H1 (cell line): Measurements from ENCODE around the gene MARS1. TPM values are rescaled to one million over a fixed set of nuclear protein-coding genes. Genes with fewer than 3 reads are reported as not detected.

Experiments
- CTCF ChIA-PET: fragments of 300-600 bp; sonication (Branson Sonifier 250); formaldehyde crosslinking; loops from one replicate; lab custom pipeline; 2021; ENCODE audit not compliant: partially characterized antibody; lab: Charles Lee
- POLR2A ChIA-PET: fragments of 300-600 bp; sonication (Branson Sonifier 250); formaldehyde crosslinking; loops from one replicate; lab custom pipeline; 2021; ENCODE audit warnings: inconsistent platforms; ENCODE audit not compliant: partially characterized antibody; lab: Charles Lee
- DNase-seq, 2 experiments: peaks; one replicate each; pipeline versions ENCODE4 v3.0.0 to v3.0.0-alpha.2; 2010 to 2022; ENCODE audit warnings: low spot score in 2 of 2, low read depth in 1 of 2, mixed read lengths in 1 of 2
- FAIRE-seq: peaks from 2 replicates; lab custom pipeline; 2011; peaks lifted over from hg19 to GRCh38; lab: Jason Lieb, UNC
- H2AFZ ChIP-seq: 2 replicates; pipeline ENCODE4 v1.8.1; 2012; ENCODE audit warnings: low read length, inconsistent platforms
- H2AK5ac ChIP-seq: 2 replicates; pipeline ENCODE4 v1.6.1; 2013; ENCODE audit warnings: low read depth, low read length
- H2BK120ac ChIP-seq: replicated peaks from 2 replicates; pipeline ENCODE3; 2013; ENCODE audit warnings: low read depth, low read length, inconsistent platforms
- H2BK12ac ChIP-seq: 2 replicates; pipeline ENCODE4 v1.6.1; 2013; ENCODE audit warnings: low read depth, low read length
- H2BK15ac ChIP-seq: 2 replicates; pipeline ENCODE4 v1.6.1; 2013; ENCODE audit warnings: low read length
- H2BK20ac ChIP-seq: 2 replicates; pipeline ENCODE4 v1.6.1; 2013; ENCODE audit warnings: low read length
- H2BK5ac ChIP-seq: 2 replicates; pipeline ENCODE4 v1.6.1; 2013; ENCODE audit warnings: low read depth, low read length
- H3K14ac ChIP-seq: 2 replicates; pipeline ENCODE4 v1.6.1; 2013; ENCODE audit warnings: inconsistent platforms; ENCODE audit not compliant: insufficient read length
- H3K18ac ChIP-seq: 2 replicates; pipeline ENCODE4 v1.6.1; 2013; ENCODE audit warnings: low read length; ENCODE audit errors: extremely low read depth
- H3K23ac ChIP-seq: 2 replicates; pipeline ENCODE4 v1.6.1; 2013; ENCODE audit warnings: inconsistent platforms; ENCODE audit not compliant: insufficient read length
- H3K23me2 ChIP-seq: 2 replicates; pipeline ENCODE4 v1.6.1; 2013; ENCODE audit warnings: low read depth, low read length
- H3K27ac ChIP-seq: 2 replicates; pipeline ENCODE4 v1.6.1; 2011; ENCODE audit warnings: low read depth, low read length, inconsistent platforms
- H3K27me3 ChIP-seq, 4 experiments: replicated peaks in 1 of 4; 1 replicate in 1 of 4; 2 replicates in 3 of 4; pipeline versions ENCODE4 v1.6.1 to v1.8.1; 2011 to 2013; ENCODE audit warnings: low read length in 3 of 4, mild to moderate bottlenecking in 3 of 4, inconsistent platforms in 2 of 4, mixed read lengths in 2 of 4, moderate library complexity in 1 of 4; ENCODE audit not compliant: control insufficient read depth in 3 of 4, insufficient read depth in 3 of 4; ENCODE audit errors: extremely low read depth in 1 of 4
- H3K36me3 ChIP-seq, 4 experiments: 2 replicates each; pipeline versions ENCODE4 v1.6.1 to v1.8.1; 2011 to 2013; ENCODE audit warnings: mild to moderate bottlenecking in 4 of 4, low read length in 3 of 4, moderate library complexity in 2 of 4, control low read depth in 1 of 4, inconsistent platforms in 1 of 4; ENCODE audit not compliant: insufficient read depth in 4 of 4, control insufficient read depth in 2 of 4
- H3K4ac ChIP-seq: replicated peaks from 2 replicates; pipeline ENCODE3; 2013; ENCODE audit warnings: low read length, low read depth, mixed read lengths, inconsistent platforms; ENCODE audit not compliant: insufficient read length
- H3K4me1 ChIP-seq, 4 experiments: replicated peaks in 1 of 4; 1 replicate in 1 of 4; 2 replicates in 3 of 4; pipeline versions ENCODE4 v1.6.1 to v1.8.1; 2011 to 2013; ENCODE audit warnings: low read length in 3 of 4, inconsistent platforms in 2 of 4, mixed read lengths in 1 of 4; ENCODE audit not compliant: insufficient read depth in 4 of 4, control insufficient read depth in 3 of 4
- H3K4me2 ChIP-seq, 2 experiments: 2 replicates each; pipeline versions ENCODE4 v1.6.1 to v1.8.1; 2011 to 2013; ENCODE audit warnings: low read depth in 2 of 2, low read length in 2 of 2, control low read depth in 1 of 2, inconsistent platforms in 1 of 2, mild to moderate bottlenecking in 1 of 2; ENCODE audit not compliant: insufficient read depth in 1 of 2
- H3K4me3 ChIP-seq, 4 experiments: fragments of 200-600, 300-600 bp in 1 of 4; sonication (generic), shearing (Covaris generic), sonication (Bioruptor Twin) in 1 of 4; 2 replicates each; pipeline versions ENCODE4 v1.5.1 to v1.8.1; 2011 to 2016; ENCODE audit warnings: low read length in 4 of 4, low read depth in 3 of 4, control low read depth in 2 of 4, inconsistent platforms in 2 of 4, mild to moderate bottlenecking in 2 of 4, mixed read lengths in 1 of 4, moderate library complexity in 1 of 4; ENCODE audit not compliant: insufficient read depth in 2 of 4; ENCODE audit errors: extremely low read depth in 1 of 4
- H3K56ac ChIP-seq: replicated peaks from 2 replicates; pipeline ENCODE3; 2013; ENCODE audit warnings: low read depth, mild to moderate bottlenecking, mixed read lengths, low read length, inconsistent platforms; ENCODE audit not compliant: insufficient read length
- H3K79me1 ChIP-seq: 2 replicates; pipeline ENCODE4 v1.6.1; 2013; ENCODE audit warnings: low read depth, low read length, control low read depth
- H3K79me2 ChIP-seq, 2 experiments: 2 replicates each; pipeline versions ENCODE4 v1.6.1 to v1.8.1; 2012 to 2013; ENCODE audit warnings: low read length in 2 of 2, mild to moderate bottlenecking in 2 of 2, inconsistent platforms in 1 of 2; ENCODE audit not compliant: insufficient read depth in 2 of 2, control insufficient read depth in 1 of 2
- H3K9ac ChIP-seq, 4 experiments: replicated peaks in 1 of 4; 1 replicate in 1 of 4; 2 replicates in 3 of 4; pipeline versions ENCODE4 v1.6.1 to v1.8.1; 2011 to 2013; ENCODE audit warnings: low read depth in 3 of 4, low read length in 3 of 4, control low read depth in 2 of 4, mild to moderate bottlenecking in 2 of 4, moderate library complexity in 2 of 4, inconsistent platforms in 1 of 4; ENCODE audit errors: extremely low read depth in 1 of 4
- H3K9me3 ChIP-seq, 2 experiments: 2 replicates each; pipeline versions ENCODE4 v1.6.1 to v1.8.1; 2012 to 2013; ENCODE audit warnings: mild to moderate bottlenecking in 2 of 2, moderate library complexity in 2 of 2, control low read depth in 1 of 2, inconsistent platforms in 1 of 2, low read depth in 1 of 2, low read length in 1 of 2, mixed read lengths in 1 of 2; ENCODE audit not compliant: insufficient read depth in 2 of 2
- H4K20me1 ChIP-seq, 2 experiments: replicated peaks in 1 of 2; 2 replicates each; pipeline versions ENCODE3 to v1.8.1; 2011 to 2013; ENCODE audit warnings: inconsistent platforms in 2 of 2, low read length in 2 of 2, mild to moderate bottlenecking in 1 of 2; ENCODE audit not compliant: insufficient read depth in 2 of 2, control insufficient read depth in 1 of 2
- H4K5ac ChIP-seq: 2 replicates; pipeline ENCODE4 v1.6.1; 2013; ENCODE audit warnings: low read length, low read depth, mixed read lengths, inconsistent platforms; ENCODE audit not compliant: insufficient read length
- H4K8ac ChIP-seq: 2 replicates; pipeline ENCODE4 v1.8.0; 2013; ENCODE audit warnings: mild to moderate bottlenecking, moderate library complexity, low read length, inconsistent platforms; ENCODE audit not compliant: insufficient read depth; ENCODE audit errors: extremely low read depth
- H4K91ac ChIP-seq: replicated peaks from 2 replicates; pipeline ENCODE3; 2013; ENCODE audit warnings: low read length, mixed read lengths, inconsistent platforms; ENCODE audit not compliant: insufficient read length
- CBX5 ChIP-seq: fragments of 300-800, 300-1000 bp; sonication (generic); IDR thresholded peaks from 2 replicates; pipeline ENCODE4 v1.7.1; 2016; ENCODE audit warnings: antibody characterized with exemption, low read length, low read depth
- CHD2 ChIP-seq: IDR thresholded peaks from 2 replicates; pipeline ENCODE4 v1.6.1; 2012; ENCODE audit warnings: low read length, improper control_type of control experiment
- GABPA ChIP-seq: IDR thresholded peaks from 2 replicates; pipeline ENCODE4 v1.6.1; 2011; ENCODE audit warnings: mild to moderate bottlenecking, low read length, moderate library complexity, borderline replicate concordance; ENCODE audit not compliant: insufficient read depth
- PHF8 ChIP-seq: fragments of 200-600 bp; sonication (generic); conservative IDR thresholded peaks from 2 replicates; pipeline ENCODE4 v1.7.1; 2012; ENCODE audit warnings: low read depth, mild to moderate bottlenecking, inconsistent platforms, low read length, moderate library complexity
- SAP30 ChIP-seq: fragments of 300-600 bp; sonication (generic); IDR thresholded peaks from 2 replicates; pipeline ENCODE4 v1.7.1; 2012; ENCODE audit warnings: low read length, moderate library complexity, mild to moderate bottlenecking, inconsistent platforms; ENCODE audit not compliant: insufficient read depth, insufficient replicate concordance
- SIX5 ChIP-seq: IDR thresholded peaks from 2 replicates; pipeline ENCODE4 v1.6.1; 2011; ENCODE audit warnings: mild to moderate bottlenecking, low read depth, low read length
- SP1 ChIP-seq: IDR thresholded peaks from 2 replicates; pipeline ENCODE4 v1.6.1; 2011; ENCODE audit warnings: low read depth, low read length
- SP4 ChIP-seq: IDR thresholded peaks from 2 replicates; pipeline ENCODE4 v1.6.1; 2012; ENCODE audit warnings: low read length, inconsistent platforms
- TAF1 ChIP-seq: IDR thresholded peaks from 2 replicates; pipeline ENCODE4 v1.6.1; 2011; ENCODE audit warnings: mild to moderate bottlenecking, low read depth, low read length
- TEAD4 ChIP-seq: IDR thresholded peaks from 2 replicates; pipeline ENCODE4 v1.6.1; 2012; ENCODE audit warnings: low read depth, low read length, inconsistent platforms, mixed read lengths
- WGBS, 2 experiments: shearing (Covaris generic) in 1 of 2; methylation state at CpG; one replicate each; pipeline versions ENCODE4 v1.1.6 to v1.1.7; 2013 to 2015; ENCODE audit warnings: low lambda C conversion rate in 2 of 2, mixed read lengths in 2 of 2, inconsistent platforms in 1 of 2, low coverage in 1 of 2, missing lambda C conversion rate in 1 of 2; ENCODE audit not compliant: insufficient replicate concordance in 2 of 2, insufficient coverage in 1 of 2, insufficient read length in 1 of 2; ENCODE audit errors: extremely low coverage in 1 of 2, missing lambda C conversion rate in 1 of 2; 5-methylcytosine and 5-hydroxymethylcytosine counted together
- polyA plus RNA-seq, 7 experiments: library from polyadenylated mRNA; depleted of rRNA in 3 of 7; stranded (reverse) in 5 of 7; unstranded in 2 of 7; fragments of >200 nt in 5 of 7; fragments of 200-250 nt in 2 of 7; gene quantifications; 1 replicate in 5 of 7; 2 replicates in 1 of 7; 4 replicates in 1 of 7; pipeline versions ENCODE4 v1.2.1 to v1.2.3, GENCODE V29; 2011 to 2013; ENCODE audit warnings: missing spikeins in 2 of 7, mixed read lengths in 2 of 7
- total RNA-seq: library from RNA; stranded (reverse); fragmentation: NEBNext Ultra II Directional; extraction: Animal tissue kit (Norgen Biotek cat#: 25700); gene quantifications from 2 replicates; pipeline ENCODE4 v1.2.1, GENCODE V29; 2021

Gene MARS1
- total and polyA plus RNA-seq, 2 of the 8 experiments (the other 6 are each of a cell fraction or from before 2014, with no cell fraction given), result 194 to 407 TPM

GRCh38 chr12:57467212-57467874 is 20.5 kb upstream of the MARS1 start:
- Histone ChIP-seq H2BK120ac (no peak overlapping the region), H3K4me1 (peaks cover 0 to 4% (median 0%) of the 10 kb centered on the region in 4 experiments; a peak in 1 of 7 replicates), H3K4me2 (no peak overlapping the region), H4K91ac (no peak overlapping the region), H4K5ac (no peak overlapping the region), H3K79me2 (no peaks in the 10 kb centered on the region), H3K9me3 (no peaks in the 10 kb centered on the region), H2BK15ac (no peak overlapping the region), H4K20me1 (peaks cover 0 to 2% of the 10 kb centered on the region in 2 experiments), H2AK5ac (no peak overlapping the region), H2BK5ac (no peak overlapping the region), H3K56ac (no peak overlapping the region), H2BK12ac (no peak overlapping the region), H3K23ac (no peak overlapping the region), H3K27me3 (0 out of 7 replicates have a peak, but pooled peaks cover 0 to under 1% (median under 1%) of the 10 kb centered on the region in 4 experiments), H3K9ac (no peak overlapping the region), H2BK20ac (no peak overlapping the region), H2AFZ (no peak overlapping the region), H3K79me1 (no peaks in the 10 kb centered on the region), H3K36me3 (peaks cover 0 to 11% (median 4%) of the 10 kb centered on the region in 4 experiments; a peak in 5 of 8 replicates), H3K4me3 (no peak overlapping the region), H3K23me2 (no peaks in the 10 kb centered on the region), H3K14ac (no peak overlapping the region), H3K27ac (no peak overlapping the region), H3K4ac (no peak overlapping the region), H3K18ac (no peak overlapping the region), H4K8ac (no peak overlapping the region)
- ChIA-PET POLR2A (no interaction called here), CTCF (interaction anchor here (1.5 to 25.1 kb wide), 3 partner anchors 9 to 13 kb away, joined by 6 to 441 read pairs (median 441); partner anchors contain the start of genes ARHGAP9, GLI1, INHBE and MARS1)
- FAIRE-seq, result no peak
- WGBS, 2 experiments, result 92% methylated on average over 12 of the region's 12 CpGs; no CpG with 5 or more reads in 1 of the 2 experiments
- no peak for DNase-seq
- TF ChIP-seq TEAD4, result no peak
- TF ChIP-seq CBX5, result no peak
- TF ChIP-seq SIX5, result no peak
- no peak for TF ChIP-seq SP1
- no peak for TF ChIP-seq PHF8
- no peak for TF ChIP-seq TAF1
- TF ChIP-seq CHD2, result no peak
- TF ChIP-seq GABPA, result no peak
- no peak for TF ChIP-seq SAP30
- TF ChIP-seq SP4, result no peak
